Measurements from ENCODE around the gene COMP. TPM values are rescaled to one million over a fixed set of nuclear protein-coding genes. Genes with fewer than 3 reads are reported as not detected.

COMP gene
- total RNA-seq, 3 donors from 2014 or later (not counting 1 experiment from before 2014, with no cell fraction given) = not detected

DNA sequence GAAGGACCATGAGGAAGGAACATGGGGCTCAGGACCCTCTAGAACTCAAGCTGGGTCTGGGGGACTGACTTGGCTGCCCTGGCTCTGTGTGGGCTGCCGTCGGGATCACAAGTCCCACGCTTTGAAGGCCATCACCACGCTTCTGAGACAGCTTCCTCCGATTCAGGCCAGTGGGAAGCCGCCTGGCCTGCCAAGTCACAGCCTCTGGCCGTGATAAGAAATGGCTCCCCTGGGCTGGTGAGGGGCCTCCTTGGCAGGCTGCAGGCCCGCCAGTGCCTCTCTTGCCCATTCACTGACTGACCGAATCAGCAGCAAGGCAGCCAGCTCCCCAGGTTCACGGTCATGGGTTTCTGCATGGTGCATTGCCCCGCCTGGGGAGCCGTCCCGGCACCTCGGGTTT lies 48.8 kb downstream of the COMP start:
- DNase-seq (no peak), ATAC-seq (no peak)
- no peaks in the 10 kb centered on the region for H3K4me1 ChIP-seq (ENCODE audit: control insufficient read depth, insufficient read depth, low read length)
- 96% methylated on average over 14 of the region's 14 CpGs for WGBS (ENCODE audit: insufficient coverage)
- intact Hi-C loops (cut with micrococcal nuclease) = no loop called here
- no peak overlapping the region for H3K4me3 Mint-ChIP-seq
- H3K27ac Mint-ChIP-seq = no peak overlapping the region
- no peaks in the 10 kb centered on the region for H3K27me3 ChIP-seq (ENCODE audit: control insufficient read depth, insufficient read depth, low read length)
- no peaks in the 10 kb centered on the region for H3K9me3 Mint-ChIP-seq
- H3K4me1 Mint-ChIP-seq = no peaks in the 10 kb centered on the region
- H3K4me3 ChIP-seq (ENCODE audit: low read length) = no peak overlapping the region
- no peaks in the 10 kb centered on the region for H3K36me3 Mint-ChIP-seq
- no peaks in the 10 kb centered on the region for H3K9me3 ChIP-seq (ENCODE audit: control insufficient read depth, insufficient read depth, low read length)
- H3K27me3 Mint-ChIP-seq (ENCODE audit: low read depth in 2 of 2) = no peaks in the 10 kb centered on the region
- no peak overlapping the region for H3K27ac ChIP-seq (ENCODE audit: low read length)
- TF ChIP-seq CTCF (IDR thresholded peaks at IDR 0.05) = no peak
- no peaks in the 10 kb centered on the region for H3K36me3 ChIP-seq (ENCODE audit: control insufficient read depth, insufficient read depth, low read length)

DNA sequence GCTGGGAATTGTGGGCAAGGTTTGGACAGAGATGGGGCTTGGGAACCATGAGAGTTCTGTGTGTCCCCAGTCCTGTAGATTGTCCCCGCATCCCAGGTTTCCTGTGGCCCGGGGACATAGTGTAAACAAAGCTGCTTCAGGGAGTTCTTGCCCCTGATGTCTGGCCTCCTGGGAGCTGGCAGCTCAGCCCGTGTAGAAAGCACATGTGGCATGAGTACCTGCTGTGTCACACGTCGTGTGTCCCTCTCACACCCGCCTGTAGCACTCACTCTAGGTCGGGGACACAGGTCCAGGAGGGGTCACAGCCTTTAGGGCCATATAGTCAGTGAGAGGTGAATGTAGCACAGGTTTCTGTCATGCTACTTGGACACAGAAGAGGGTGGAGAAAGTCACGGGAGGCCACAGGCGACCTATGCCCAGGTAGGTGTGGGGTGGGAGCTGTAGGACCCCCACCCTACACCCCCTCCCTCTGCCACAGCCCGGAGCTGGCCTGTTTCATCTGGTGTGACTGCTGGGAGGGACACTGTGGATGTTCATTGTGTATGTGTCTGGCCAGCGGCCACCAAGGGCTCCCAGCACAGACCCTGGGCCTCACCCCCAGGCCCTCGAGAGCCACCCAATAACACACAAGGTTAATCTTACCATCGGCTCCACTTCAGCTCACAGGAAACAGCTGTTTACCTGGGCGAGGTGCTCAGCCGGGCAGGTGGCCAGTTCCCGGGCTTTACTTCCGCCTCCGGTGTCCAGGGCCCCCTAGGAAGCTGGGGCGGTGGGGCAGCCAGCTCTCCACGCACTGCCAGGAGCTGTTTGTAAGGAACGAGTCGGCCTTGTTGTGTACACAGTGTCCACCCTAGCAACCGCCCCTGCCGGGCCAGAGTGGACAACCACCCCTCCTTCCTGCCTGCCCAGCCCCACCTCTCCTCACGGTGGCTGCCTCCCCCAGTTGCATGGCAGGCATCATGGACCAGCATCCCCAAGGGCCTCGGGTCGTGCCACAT lies 49.7 kb downstream of the COMP start:
- H3K4me1 Mint-ChIP-seq = no peaks in the 10 kb centered on the region
- Histone ChIP-seq H3K9me3 (ENCODE audit: control insufficient read depth, insufficient read depth, low read length) (no peaks in the 10 kb centered on the region), H3K27me3 (ENCODE audit: control insufficient read depth, insufficient read depth, low read length) (no peaks in the 10 kb centered on the region), H3K27ac (ENCODE audit: low read length) (no peak overlapping the region), H3K4me1 (ENCODE audit: control insufficient read depth, insufficient read depth, low read length) (peaks cover 3% of the 10 kb centered on the region), H3K36me3 (ENCODE audit: control insufficient read depth, insufficient read depth, low read length) (no peaks in the 10 kb centered on the region), H3K4me3 (ENCODE audit: low read length) (no peak overlapping the region)
- no peak for DNase-seq
- no peak overlapping the region for H3K27ac Mint-ChIP-seq
- TF ChIP-seq CTCF (IDR thresholded peaks at IDR 0.05) = no peak
- no peaks in the 10 kb centered on the region for H3K27me3 Mint-ChIP-seq (ENCODE audit: low read depth in 2 of 2)
- ATAC-seq = no peak
- no peak overlapping the region for H3K4me3 Mint-ChIP-seq
- H3K9me3 Mint-ChIP-seq = no peaks in the 10 kb centered on the region
- intact Hi-C loops (cut with micrococcal nuclease) = no loop called here
- WGBS (ENCODE audit: insufficient coverage) = 89% methylated on average over 24 of the region's 27 CpGs
- no peaks in the 10 kb centered on the region for H3K36me3 Mint-ChIP-seq

GRCh38 chr19:18738961-18739690 lies 52.0 kb downstream of the COMP start:
- ATAC-seq = no peak
- no peak overlapping the region for H3K27ac ChIP-seq (ENCODE audit: low read length)
- H3K9me3 Mint-ChIP-seq = no peaks in the 10 kb centered on the region
- H3K27ac Mint-ChIP-seq = no peak overlapping the region
- no peak overlapping the region for H3K4me3 Mint-ChIP-seq
- DNase-seq = no peak
- no peaks in the 10 kb centered on the region for H3K36me3 Mint-ChIP-seq
- peaks cover 3% of the 10 kb centered on the region for H3K4me1 ChIP-seq (ENCODE audit: control insufficient read depth, insufficient read depth, low read length)
- no peaks in the 10 kb centered on the region for H3K27me3 Mint-ChIP-seq (ENCODE audit: low read depth in 2 of 2)
- WGBS (ENCODE audit: insufficient coverage) = 94% methylated on average over 20 of the region's 20 CpGs
- H3K4me1 Mint-ChIP-seq = no peaks in the 10 kb centered on the region
- no peaks in the 10 kb centered on the region for H3K9me3 ChIP-seq (ENCODE audit: control insufficient read depth, insufficient read depth, low read length)
- no peaks in the 10 kb centered on the region for H3K36me3 ChIP-seq (ENCODE audit: control insufficient read depth, insufficient read depth, low read length)
- no peaks in the 10 kb centered on the region for H3K27me3 ChIP-seq (ENCODE audit: control insufficient read depth, insufficient read depth, low read length)
- no peak overlapping the region for H3K4me3 ChIP-seq (ENCODE audit: low read length)
- intact Hi-C loops (cut with micrococcal nuclease) = no loop called here
- TF ChIP-seq CTCF (IDR thresholded peaks at IDR 0.05) = no peak

Measured in natural killer cell (primary cell).